HG03025 (cell line): ENCODE measurements around the gene SYNDIG1.

ENCODE experiments used
- ATAC-seq: cut with Tn5 transposase; IDR thresholded peaks from one replicate; pipeline ENCODE4 v1.9.1; 2021; ENCODE audit warnings: mild to moderate bottlenecking, moderate library complexity; ENCODE audit not compliant: unreplicated experiment, low FRiP score

The SYNDIG1 gene

GRCh38 chr20:24668384-24668702 lies 198.9 kb downstream of the SYNDIG1 start:
- no peak for ATAC-seq

DNA sequence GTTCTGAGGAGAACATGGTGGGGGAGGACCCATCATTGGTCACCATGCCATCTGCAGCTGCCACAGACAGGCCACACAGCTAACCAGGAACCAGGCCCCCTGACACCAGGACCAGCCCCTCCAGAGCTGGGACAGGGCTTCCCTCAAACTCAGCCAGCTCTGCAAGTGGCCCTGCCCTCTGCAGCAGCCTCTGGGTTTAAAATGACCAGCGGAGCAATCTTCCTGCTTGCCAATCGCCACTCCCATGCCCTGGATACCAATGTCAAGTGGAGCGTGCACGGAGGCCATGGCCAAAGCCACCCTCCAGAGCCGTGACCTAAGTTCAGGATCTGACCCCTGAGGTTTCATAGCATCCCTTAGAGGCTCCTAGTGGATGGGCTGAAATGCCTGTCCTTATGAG lies 199.4 kb downstream of the SYNDIG1 start:
- ATAC-seq: no peak

DNA sequence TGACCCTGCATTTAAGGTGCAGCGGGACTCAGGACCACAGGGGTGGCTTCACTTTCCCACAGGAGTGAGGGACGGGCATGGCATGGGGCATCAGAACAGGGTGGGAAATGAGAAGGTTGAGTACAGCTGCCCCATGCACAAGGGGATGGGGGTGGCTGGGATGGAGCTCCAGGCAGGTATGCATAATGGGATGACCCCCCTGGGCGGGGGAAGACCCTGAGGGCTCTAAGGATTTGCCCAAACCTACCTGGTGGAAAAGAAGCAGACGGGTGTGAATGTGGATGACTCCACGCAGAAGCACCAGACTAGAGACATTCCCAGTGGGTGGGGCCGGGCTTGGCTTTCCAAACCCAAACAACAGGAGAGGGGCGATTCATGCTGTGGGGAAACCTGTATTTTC lies 200.3 kb downstream of the SYNDIG1 start:
- no peak for ATAC-seq

- ATAC-seq: no peak
Observed at GRCh38 chr20:24670341-24670872, 201.0 kb downstream of the SYNDIG1 start.

- ATAC-seq: no peak
Observed at GRCh38 chr20:24670981-24671380, 201.6 kb downstream of the SYNDIG1 start.

DNA sequence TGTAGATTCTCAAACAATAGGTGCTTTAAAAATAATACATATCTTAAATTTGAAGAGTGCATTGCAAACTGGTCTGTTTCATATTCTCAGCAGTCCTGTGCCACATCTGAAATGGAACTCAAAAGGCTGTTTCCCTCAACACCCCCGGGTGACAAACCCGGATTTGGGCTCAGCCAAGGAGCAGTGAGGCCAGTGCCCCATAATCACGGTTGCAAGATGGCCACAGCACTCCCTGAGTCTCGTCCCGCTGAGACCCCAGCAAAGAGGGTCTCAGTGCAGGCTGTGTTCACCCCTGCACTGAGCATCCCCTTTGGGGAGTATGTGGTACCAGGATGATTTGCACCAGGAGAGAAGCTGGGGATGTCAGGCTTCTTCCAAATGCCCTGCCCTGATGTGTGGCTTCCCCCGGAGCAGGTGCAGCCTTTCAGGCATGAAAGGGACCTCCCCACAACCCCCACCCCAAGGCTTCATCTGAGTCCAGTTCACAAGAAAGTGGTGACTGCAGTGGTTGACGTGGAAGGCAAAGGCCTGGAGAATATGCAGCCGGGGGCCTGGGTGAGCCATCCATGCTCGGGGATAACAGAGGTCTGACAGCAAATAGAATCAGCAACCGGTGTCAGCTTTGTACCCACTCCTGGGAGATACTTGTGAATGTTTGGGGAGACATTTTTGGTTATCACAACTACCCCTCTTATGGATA lies 202.9 kb downstream of the SYNDIG1 start:
- no peak for ATAC-seq

- ATAC-seq: no peak
Observed at GRCh38 chr20:24672886-24673677, 203.7 kb downstream of the SYNDIG1 start.

- ATAC-seq: no peak
Observed at GRCh38 chr20:24673678-24674570, 204.5 kb downstream of the SYNDIG1 start.

DNA sequence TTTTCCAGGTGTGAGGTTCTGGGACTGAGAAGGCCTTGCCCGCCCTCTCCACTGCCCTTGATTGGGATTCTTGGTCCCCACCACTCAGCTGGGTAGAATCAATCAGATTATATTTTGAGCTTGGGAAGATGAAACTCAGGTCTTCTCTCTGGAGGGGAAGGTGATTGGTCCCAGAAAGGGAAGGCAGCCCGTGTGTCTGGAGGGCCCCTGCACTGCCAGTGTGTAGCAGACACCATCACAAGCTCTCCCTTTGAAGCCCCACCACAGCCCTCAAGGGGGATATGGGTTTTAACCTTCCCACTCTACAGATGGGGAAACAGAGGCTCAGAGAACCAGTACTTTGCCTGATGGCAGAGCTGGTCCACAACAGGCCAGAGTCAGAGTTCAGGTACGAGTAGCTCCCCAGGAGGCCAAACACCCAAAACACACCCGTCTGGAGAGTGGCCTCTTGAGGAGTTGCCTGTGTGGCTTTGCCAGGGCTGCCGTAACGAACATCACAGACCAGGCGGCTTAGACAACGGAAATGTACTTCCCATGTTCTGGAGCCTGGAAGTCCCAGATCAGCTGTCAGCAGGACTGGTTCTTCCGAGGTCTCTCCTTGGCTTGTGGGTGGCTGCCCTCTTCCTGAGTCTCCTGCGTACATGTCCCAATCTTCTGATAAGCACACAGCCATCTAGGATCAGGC lies 205.6 kb downstream of the SYNDIG1 start:
- ATAC-seq: no peak

DNA sequence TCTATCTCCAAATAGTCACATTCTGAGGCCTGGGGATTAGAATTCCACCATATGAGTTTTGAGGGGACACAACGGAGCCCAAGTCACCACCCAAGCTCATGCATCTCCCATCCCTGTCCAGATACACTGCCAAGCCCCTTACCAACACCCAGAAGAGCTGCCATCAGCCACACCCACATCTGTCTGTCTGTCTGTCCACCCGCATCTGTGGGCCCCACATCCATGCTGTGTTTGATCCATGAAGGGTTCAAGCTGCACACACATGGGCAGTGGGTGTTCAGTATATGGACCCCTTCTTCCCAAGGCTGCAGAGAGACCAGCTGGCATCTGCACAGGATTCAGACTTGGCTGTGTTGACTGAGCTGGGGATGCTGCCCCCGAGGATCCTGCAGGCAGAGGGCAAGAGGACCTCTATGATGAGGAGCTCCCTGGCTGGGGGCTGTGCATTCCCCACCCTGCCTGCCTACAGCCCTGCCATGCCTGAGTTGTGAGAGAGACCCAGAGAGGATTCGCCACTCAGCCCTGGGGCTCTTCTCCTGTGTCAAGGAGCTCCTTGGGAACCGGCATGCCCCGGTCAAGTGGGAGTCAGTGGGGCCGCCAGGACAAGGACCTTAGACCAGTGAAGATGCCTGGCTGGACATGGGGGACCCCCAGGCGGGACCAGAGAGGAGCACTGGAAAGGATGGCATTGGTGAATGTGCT lies 206.4 kb downstream of the SYNDIG1 start:
- no peak for ATAC-seq

GRCh38 chr20:24676353-24676977 lies 207.0 kb downstream of the SYNDIG1 start:
- ATAC-seq: no peak

DNA sequence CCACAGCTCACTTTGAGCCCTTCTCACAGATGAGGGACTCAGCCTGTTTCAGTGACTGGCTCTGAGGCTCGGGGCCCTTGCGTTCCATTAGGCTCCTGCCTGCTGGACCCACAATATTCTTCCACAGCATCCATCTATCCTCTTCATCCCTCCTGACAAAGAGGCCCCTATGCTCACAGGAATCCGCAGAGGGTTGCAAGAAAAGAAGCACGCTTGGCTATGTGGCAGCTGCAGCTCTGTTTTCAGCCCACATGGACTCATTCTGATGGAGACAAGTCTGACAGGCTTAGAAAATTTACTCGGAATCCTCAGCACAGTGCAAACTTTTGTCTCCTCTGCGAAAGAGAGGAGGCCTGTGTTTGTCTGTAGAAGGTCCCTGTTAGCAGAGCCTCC lies 207.5 kb downstream of the SYNDIG1 start:
- no peak for ATAC-seq

- no peak for ATAC-seq
Observed at GRCh38 chr20:24677626-24678315, 208.3 kb downstream of the SYNDIG1 start.

GRCh38 chr20:24678351-24679106 lies 209.1 kb downstream of the SYNDIG1 start:
- ATAC-seq: no peak

- ATAC-seq: no peak
Observed at GRCh38 chr20:24679448-24680047, 210.1 kb downstream of the SYNDIG1 start.

DNA sequence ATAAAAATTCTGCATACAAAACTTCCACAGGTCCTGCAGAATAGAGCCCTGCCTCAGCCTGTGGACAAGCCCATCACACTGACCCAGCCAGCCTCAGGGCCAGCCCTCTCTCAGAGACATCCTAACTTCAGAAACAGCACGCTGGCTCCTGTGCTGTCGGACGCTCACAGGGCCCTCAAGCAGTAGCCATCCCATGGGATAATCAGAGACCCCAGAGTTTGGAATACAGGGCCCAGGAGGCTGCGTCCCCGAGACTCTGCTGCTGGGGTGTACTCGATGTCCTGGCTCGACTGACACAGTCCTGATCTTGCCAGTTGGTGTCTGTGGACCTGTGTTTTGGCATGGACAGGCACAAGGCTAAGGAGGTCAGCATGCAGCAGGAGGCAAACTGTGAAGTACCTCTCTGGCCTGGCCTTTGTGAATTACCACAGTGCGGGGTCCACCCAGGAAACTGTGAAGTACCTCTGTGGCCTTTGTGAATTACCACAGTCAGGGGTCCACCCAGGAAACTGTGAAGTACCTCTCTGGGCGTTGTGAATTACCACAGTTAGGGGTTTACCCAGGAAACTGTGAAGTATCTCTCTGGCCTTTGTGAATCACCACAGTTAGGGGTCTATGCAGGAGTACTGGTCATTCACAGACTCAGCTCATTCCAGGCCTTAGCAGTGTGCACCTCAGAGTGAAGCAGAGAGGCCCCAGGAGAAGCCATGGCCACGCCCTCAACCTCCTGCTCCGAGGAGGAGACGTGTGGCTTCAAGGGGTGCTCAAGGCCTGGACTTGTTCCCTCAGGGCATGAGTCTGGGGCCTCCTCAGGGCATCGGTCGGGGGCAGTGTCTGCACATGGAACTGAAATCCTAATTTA lies 212.4 kb downstream of the SYNDIG1 start:
- ATAC-seq: no peak

- no peak for ATAC-seq
Observed at GRCh38 chr20:24682496-24682985, 213.1 kb downstream of the SYNDIG1 start.
